DLD1 (cell line): ENCODE results near the gene WDR1.

ENCODE experiments used
- in situ Hi-C: cut with HindIII; loops from 2 replicates; pipeline ENCODE4 v1.10.0; 2017; ENCODE audit warnings: low sequenced_read_pairs

WDR1 gene

GRCh38 chr4:10116569-10117358 is at the start of gene WDR1:
Gene WDR1 (minus strand): TSS chr4:10116799. CDS start chr4:10116666, 133 bp downstream.
- in situ Hi-C loops = no loop called here

- in situ Hi-C loops = loop anchor here (25.0 kb wide), 1 partner anchor 247 kb away; no protein-coding TSS in a partner anchor
Observed at GRCh38 chr4:10164877-10165283, 48.3 kb upstream of the WDR1 start.

- in situ Hi-C loops = loop anchor here (25.0 kb wide), 1 partner anchor 249 kb away; no protein-coding TSS in a partner anchor
Observed at GRCh38 chr4:10163296-10163695, 46.7 kb upstream of the WDR1 start.

GRCh38 chr4:10162341-10163000 is 45.9 kb upstream of the WDR1 start:
- in situ Hi-C loops = loop anchor here (25.0 kb wide), 1 partner anchor 250 kb away; no protein-coding TSS in a partner anchor

GRCh38 chr4:10161840-10162239 is 45.2 kb upstream of the WDR1 start:
- in situ Hi-C loops = loop anchor here (25.0 kb wide), 1 partner anchor 250 kb away; no protein-coding TSS in a partner anchor

- in situ Hi-C loops = loop anchor here (25.0 kb wide), 1 partner anchor 251 kb away; no protein-coding TSS in a partner anchor
Observed at GRCh38 chr4:10161146-10161545, 44.5 kb upstream of the WDR1 start.

GRCh38 chr4:10160281-10160856 is 43.8 kb upstream of the WDR1 start:
- in situ Hi-C loops = loop anchor here (25.0 kb wide), 1 partner anchor 252 kb away; no protein-coding TSS in a partner anchor

GRCh38 chr4:10159671-10160070 is 43.1 kb upstream of the WDR1 start:
- in situ Hi-C loops = loop anchor here (25.0 kb wide), 1 partner anchor 253 kb away; no protein-coding TSS in a partner anchor

- in situ Hi-C loops = loop anchor here (25.0 kb wide), 1 partner anchor 254 kb away; no protein-coding TSS in a partner anchor
Observed at GRCh38 chr4:10158333-10158942, 41.8 kb upstream of the WDR1 start.

- in situ Hi-C loops = loop anchor here (25.0 kb wide), 1 partner anchor 255 kb away; no protein-coding TSS in a partner anchor
Observed at GRCh38 chr4:10157478-10158332, 41.1 kb upstream of the WDR1 start.

GRCh38 chr4:10154241-10154640 is 37.6 kb upstream of the WDR1 start:
- in situ Hi-C loops = loop anchor here (25.0 kb wide), 1 partner anchor 258 kb away; no protein-coding TSS in a partner anchor

GRCh38 chr4:10153161-10153560 is 36.6 kb upstream of the WDR1 start:
- in situ Hi-C loops = loop anchor here (25.0 kb wide), 1 partner anchor 259 kb away; no protein-coding TSS in a partner anchor

- in situ Hi-C loops = loop anchor here (25.0 kb wide), 1 partner anchor 261 kb away; no protein-coding TSS in a partner anchor
Observed at GRCh38 chr4:10151182-10151581, 34.6 kb upstream of the WDR1 start.

GRCh38 chr4:10144966-10145365 is 28.4 kb upstream of the WDR1 start:
- in situ Hi-C loops = loop anchor here (10.0 kb wide), 1 partner anchor 390 kb away; no protein-coding TSS in a partner anchor

- in situ Hi-C loops = loop anchor here (10.0 kb wide), 1 partner anchor 390 kb away; no protein-coding TSS in a partner anchor
Observed at GRCh38 chr4:10144479-10144878, 27.9 kb upstream of the WDR1 start.

GRCh38 chr4:10143171-10143570 is 26.6 kb upstream of the WDR1 start:
- in situ Hi-C loops = loop anchor here (10.0 kb wide), 1 partner anchor 392 kb away; no protein-coding TSS in a partner anchor

GRCh38 chr4:10140866-10141759 is 24.5 kb upstream of the WDR1 start:
- in situ Hi-C loops = loop anchor here (10.0 kb wide), 1 partner anchor 394 kb away; no protein-coding TSS in a partner anchor

- in situ Hi-C loops = no loop called here
Observed at GRCh38 chr4:10139518-10139917, 22.9 kb upstream of the WDR1 start.
